ENCODE results near the gene TNS3. TPM values are rescaled to one million over a fixed set of nuclear protein-coding genes. Genes with fewer than 3 reads are reported as not detected.

The TNS3 gene
- polyA plus RNA-seq, 3 donors = 5.2 to 30.3 (median 7.9) TPM

DNA sequence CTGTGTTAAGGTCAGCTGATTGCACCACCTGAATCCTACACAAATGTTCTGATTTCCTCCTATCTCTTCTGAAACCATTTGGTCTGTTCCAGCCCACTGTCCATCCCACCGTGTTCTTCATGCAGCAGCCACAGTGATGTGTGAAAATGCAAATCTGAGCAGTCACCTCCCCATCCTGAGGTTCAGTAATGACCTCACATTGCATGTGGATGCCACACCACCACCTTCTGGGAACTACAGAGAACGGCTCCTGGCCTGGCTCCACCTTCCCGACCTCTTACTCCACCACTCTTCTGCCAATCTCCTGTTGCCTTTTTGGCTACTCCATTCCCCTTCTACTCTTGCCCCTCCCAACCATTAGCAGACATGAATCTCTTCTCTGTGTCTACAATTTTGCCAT is 244.4 kb downstream of the TNS3 start:
- H3K27ac Mint-ChIP-seq = peak overlapping the region in 4 of 7 donors; percentile 11 to 46 (median 36)
- Histone ChIP-seq H3K27me3 (ENCODE audit: control insufficient read depth in 2 of 2, insufficient read depth in 2 of 2, low read length in 2 of 2) (no peaks in the 10 kb centered on the region), H3K4me3 (replicated peaks in 1 of 3; ENCODE audit: low read depth in 2 of 3, low read length in 3 of 3) (no peak overlapping the region), H3K27ac (ENCODE audit: low read depth in 1 of 2, low read length in 2 of 2) (no peak overlapping the region), H3K36me3 (replicated peaks in 1 of 2; ENCODE audit: control insufficient read depth in 1 of 2, insufficient read depth in 2 of 2, low read length in 2 of 2) (peaks cover 48 to 97% of the 10 kb centered on the region in 2 donors), H3K79me2 (ENCODE audit: insufficient read depth, low read length) (no peaks in the 10 kb centered on the region), H2AFZ (ENCODE audit: insufficient read depth, low read depth, low read length, poor library complexity, severe bottlenecking) (no peak overlapping the region), H3K4me2 (replicated peaks; ENCODE audit: extremely low read depth, low read length, poor library complexity, severe bottlenecking) (no peak overlapping the region), H3K9me3 (replicated peaks in 1 of 2; ENCODE audit: control insufficient read depth in 1 of 2, insufficient read depth in 1 of 2, low read length in 2 of 2) (no peaks in the 10 kb centered on the region), H3K4me1 (ENCODE audit: control insufficient read depth in 1 of 2, insufficient read depth in 2 of 2, low read length in 2 of 2) (no peaks in the 10 kb centered on the region), H4K20me1 (ENCODE audit: insufficient read depth, low read length) (peaks cover 27% of the 10 kb centered on the region), H3K9ac (ENCODE audit: insufficient read depth, low read length, poor library complexity, severe bottlenecking) (no peak overlapping the region)
- no peak for DNase-seq
- H3K27me3 Mint-ChIP-seq (ENCODE audit: low read depth in 3 of 3) = no peaks in the 10 kb centered on the region
- 88% methylated on average over 3 of the region's 3 CpGs for WGBS (ENCODE audit: insufficient coverage)
- H3K4me3 Mint-ChIP-seq = no peak overlapping the region
- peaks cover 77 to 90% of the 10 kb centered on the region in 2 donors for H3K36me3 Mint-ChIP-seq
- no peaks in the 10 kb centered on the region for H3K4me1 Mint-ChIP-seq
- no peak for TF ChIP-seq CTCF (IDR thresholded peaks at IDR 0.05)
- intact Hi-C loops (cut with micrococcal nuclease) = no loop called here
- H3K9me3 Mint-ChIP-seq = no peaks in the 10 kb centered on the region

DNA sequence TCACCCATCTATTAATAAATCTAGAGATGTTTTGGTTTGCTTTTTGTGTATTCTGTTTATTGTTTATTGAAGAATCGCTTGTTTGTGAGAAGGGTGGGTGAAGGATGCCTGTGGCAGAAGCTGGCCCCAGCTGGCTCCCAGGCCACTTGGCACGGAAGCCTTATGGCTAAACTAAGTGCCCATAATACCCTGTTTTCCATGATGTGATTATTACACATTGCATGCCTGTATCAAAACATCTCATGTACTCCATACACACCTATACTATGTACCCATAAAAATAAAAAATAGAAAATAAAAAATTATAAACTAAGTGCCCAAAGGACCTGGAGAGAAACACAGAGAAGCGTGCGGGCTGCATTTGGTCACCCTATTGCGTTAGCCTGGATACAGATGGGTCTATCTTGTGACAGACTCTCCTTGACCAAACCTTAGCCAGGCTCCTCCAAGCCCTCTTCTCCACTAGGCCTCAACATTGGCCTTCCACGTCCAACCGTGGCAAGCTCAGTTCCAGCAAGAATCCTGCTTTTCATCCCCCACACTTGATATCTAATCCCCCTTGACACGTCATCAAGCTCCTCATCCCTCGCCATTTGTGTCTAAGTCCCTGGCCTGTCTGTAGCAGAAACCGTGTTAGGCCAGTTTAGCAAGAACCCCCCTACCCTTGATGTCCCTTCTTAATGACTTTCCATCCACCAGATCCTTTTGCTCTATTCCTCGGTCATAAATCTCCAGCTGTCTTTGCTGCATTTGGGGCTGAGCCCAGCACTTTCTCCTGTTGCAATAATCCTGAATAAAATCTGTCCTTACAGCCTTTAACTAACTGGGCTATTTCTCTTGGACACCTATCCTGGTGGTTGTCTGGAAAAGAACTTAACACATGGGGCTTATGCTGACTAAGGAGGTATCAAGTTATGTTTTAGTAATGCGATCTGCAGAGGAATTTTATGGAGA is 245.2 kb downstream of the TNS3 start:
- Histone ChIP-seq H3K4me1 (ENCODE audit: control insufficient read depth in 1 of 2, insufficient read depth in 2 of 2, low read length in 2 of 2) (no peaks in the 10 kb centered on the region), H2AFZ (ENCODE audit: insufficient read depth, low read depth, low read length, poor library complexity, severe bottlenecking) (no peak overlapping the region), H3K9ac (ENCODE audit: insufficient read depth, low read length, poor library complexity, severe bottlenecking) (no peak overlapping the region), H3K4me3 (replicated peaks in 1 of 3; ENCODE audit: low read depth in 2 of 3, low read length in 3 of 3) (no peak overlapping the region), H3K79me2 (ENCODE audit: insufficient read depth, low read length) (no peaks in the 10 kb centered on the region), H3K4me2 (replicated peaks; ENCODE audit: extremely low read depth, low read length, poor library complexity, severe bottlenecking) (no peak overlapping the region), H4K20me1 (ENCODE audit: insufficient read depth, low read length) (peaks cover 30% of the 10 kb centered on the region), H3K27me3 (ENCODE audit: control insufficient read depth in 2 of 2, insufficient read depth in 2 of 2, low read length in 2 of 2) (no peaks in the 10 kb centered on the region), H3K36me3 (replicated peaks in 1 of 2; ENCODE audit: control insufficient read depth in 1 of 2, insufficient read depth in 2 of 2, low read length in 2 of 2) (peaks cover 48 to 97% of the 10 kb centered on the region in 2 donors), H3K27ac (ENCODE audit: low read depth in 1 of 2, low read length in 2 of 2) (no peak overlapping the region), H3K9me3 (replicated peaks in 1 of 2; ENCODE audit: control insufficient read depth in 1 of 2, insufficient read depth in 1 of 2, low read length in 2 of 2) (no peaks in the 10 kb centered on the region)
- peaks cover 76 to 90% of the 10 kb centered on the region in 2 donors for H3K36me3 Mint-ChIP-seq
- intact Hi-C loops (cut with micrococcal nuclease) = no loop called here
- H3K27ac Mint-ChIP-seq = peak overlapping the region in 1 of 7 donors; percentile 32
- TF ChIP-seq CTCF (IDR thresholded peaks at IDR 0.05) = no peak
- 99% methylated on average over 9 of the region's 12 CpGs for WGBS (ENCODE audit: insufficient coverage)
- DNase-seq = no peak
- H3K9me3 Mint-ChIP-seq = no peaks in the 10 kb centered on the region
- H3K27me3 Mint-ChIP-seq (ENCODE audit: low read depth in 3 of 3) = no peaks in the 10 kb centered on the region
- H3K4me3 Mint-ChIP-seq = no peak overlapping the region
- H3K4me1 Mint-ChIP-seq = no peaks in the 10 kb centered on the region

All from CD14-positive monocyte (primary cell).